Cardiac fibroblast (primary cell): ENCODE measurements around the gene FAM227B.

Experiments
- DNase-seq, 2 donors: peaks; one replicate each; pipeline versions ENCODE4 v3.0.0 to v3.0.0-alpha.2; 2010; ENCODE audit warnings: low read depth in 2 of 2
- H3K4me3 ChIP-seq, 2 donors: replicated peaks in 1 of 2; 1 replicate in 1 of 2; 2 replicates in 1 of 2; pipeline ENCODE4 v1.5.1; 2011; ENCODE audit warnings: low read depth in 2 of 2, low read length in 2 of 2, mild to moderate bottlenecking in 2 of 2, moderate library complexity in 1 of 2
- TF ChIP-seq, protein P1 (sequence below): IDR thresholded peaks from one replicate; pipeline ENCODE4 v1.5.1; 2011; ENCODE audit warnings: low read depth, mild to moderate bottlenecking, low read length, inconsistent platforms

FAM227B gene

DNA sequence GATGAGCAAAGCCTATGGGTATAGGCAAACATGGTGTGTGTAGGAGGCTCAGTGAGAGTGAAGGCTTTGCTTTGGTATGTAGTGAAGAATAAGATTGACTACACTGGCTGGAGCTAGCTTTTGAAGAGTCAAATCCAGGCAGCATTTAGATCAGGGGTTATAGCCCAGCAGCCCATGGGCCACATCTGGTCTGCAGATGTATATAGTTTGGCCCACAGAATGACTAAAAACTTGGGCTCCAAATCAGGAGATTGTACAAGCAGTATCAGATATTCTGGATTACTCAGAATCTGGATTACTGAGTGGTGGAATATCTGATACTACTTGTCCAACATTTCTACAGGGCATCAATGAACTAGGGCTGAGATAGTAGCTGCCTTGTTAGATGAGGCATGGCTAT is 290.5 kb downstream of the FAM227B start:
- DNase-seq, result no peak
- H3K4me3 ChIP-seq, result no peak overlapping the region
- TF ChIP-seq, protein P1, sequence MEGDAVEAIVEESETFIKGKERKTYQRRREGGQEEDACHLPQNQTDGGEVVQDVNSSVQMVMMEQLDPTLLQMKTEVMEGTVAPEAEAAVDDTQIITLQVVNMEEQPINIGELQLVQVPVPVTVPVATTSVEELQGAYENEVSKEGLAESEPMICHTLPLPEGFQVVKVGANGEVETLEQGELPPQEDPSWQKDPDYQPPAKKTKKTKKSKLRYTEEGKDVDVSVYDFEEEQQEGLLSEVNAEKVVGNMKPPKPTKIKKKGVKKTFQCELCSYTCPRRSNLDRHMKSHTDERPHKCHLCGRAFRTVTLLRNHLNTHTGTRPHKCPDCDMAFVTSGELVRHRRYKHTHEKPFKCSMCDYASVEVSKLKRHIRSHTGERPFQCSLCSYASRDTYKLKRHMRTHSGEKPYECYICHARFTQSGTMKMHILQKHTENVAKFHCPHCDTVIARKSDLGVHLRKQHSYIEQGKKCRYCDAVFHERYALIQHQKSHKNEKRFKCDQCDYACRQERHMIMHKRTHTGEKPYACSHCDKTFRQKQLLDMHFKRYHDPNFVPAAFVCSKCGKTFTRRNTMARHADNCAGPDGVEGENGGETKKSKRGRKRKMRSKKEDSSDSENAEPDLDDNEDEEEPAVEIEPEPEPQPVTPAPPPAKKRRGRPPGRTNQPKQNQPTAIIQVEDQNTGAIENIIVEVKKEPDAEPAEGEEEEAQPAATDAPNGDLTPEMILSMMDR, result no peak

DNA sequence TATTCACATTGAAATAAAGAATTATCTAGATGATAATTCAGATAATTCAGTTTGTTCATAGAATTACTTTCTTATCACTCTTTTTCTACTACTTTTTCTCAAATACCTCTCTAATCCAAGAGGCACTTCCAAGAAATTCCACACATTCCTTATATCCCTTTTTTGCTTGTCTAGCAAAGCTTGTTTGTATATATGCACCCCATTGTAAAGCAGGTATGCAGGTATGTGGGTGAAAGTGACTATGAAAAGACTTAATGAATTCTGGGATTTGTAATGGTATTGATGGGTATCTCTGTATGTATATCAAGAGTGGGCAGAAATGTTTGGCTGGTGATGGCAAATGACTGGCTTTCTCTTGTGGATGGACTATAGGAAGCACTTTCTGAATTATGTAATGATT is 291.7 kb downstream of the FAM227B start:
- TF ChIP-seq, protein P1, result no peak

DNA sequence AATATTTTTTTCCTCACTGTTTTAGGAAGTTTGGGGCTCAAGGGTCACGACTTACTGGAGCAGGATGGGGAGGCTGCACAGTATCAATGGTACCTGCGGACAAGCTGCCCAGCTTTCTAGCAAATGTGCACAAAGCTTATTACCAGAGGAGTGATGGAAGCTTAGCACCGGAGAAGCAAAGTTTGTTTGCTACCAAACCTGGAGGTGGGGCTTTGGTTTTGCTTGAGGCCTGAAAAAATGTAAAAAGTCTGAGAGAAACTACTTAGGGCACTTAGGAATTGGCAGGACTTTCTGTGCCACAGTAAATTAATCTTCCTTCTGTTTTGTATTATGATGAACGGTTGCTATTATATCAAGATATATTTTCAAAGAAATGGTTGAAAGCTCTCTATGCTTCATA is 292.7 kb downstream of the FAM227B start:
- no peak overlapping the region for H3K4me3 ChIP-seq
- DNase-seq, result no peak
- TF ChIP-seq, protein P1, result no peak

More for the DNA sequence above, 291.7 kb downstream of the FAM227B start:
- H3K4me3 ChIP-seq, result no peak overlapping the region
- DNase-seq, result no peak

DNA sequence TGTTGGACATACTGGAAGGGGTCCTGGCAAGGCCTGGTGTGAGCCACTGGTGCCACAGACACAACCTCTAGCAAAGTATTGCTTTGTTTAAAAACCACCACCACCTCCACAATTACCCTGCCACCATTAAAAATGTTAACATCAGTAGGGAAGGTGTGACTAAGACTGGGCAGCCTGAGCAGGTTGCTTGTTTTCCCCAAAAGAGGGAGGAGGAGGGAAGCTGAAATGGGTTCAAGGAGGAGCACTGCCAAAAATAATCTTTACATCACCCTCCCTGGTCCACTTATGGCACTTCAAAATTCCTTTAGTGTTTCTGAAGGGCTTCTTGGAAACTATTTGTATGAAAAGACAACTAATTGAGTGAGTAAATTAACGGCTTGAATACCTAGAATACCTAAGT is 297.4 kb downstream of the FAM227B start:
- H3K4me3 ChIP-seq, result no peak overlapping the region
- TF ChIP-seq, protein P1, result no peak
- DNase-seq, result no peak

DNA sequence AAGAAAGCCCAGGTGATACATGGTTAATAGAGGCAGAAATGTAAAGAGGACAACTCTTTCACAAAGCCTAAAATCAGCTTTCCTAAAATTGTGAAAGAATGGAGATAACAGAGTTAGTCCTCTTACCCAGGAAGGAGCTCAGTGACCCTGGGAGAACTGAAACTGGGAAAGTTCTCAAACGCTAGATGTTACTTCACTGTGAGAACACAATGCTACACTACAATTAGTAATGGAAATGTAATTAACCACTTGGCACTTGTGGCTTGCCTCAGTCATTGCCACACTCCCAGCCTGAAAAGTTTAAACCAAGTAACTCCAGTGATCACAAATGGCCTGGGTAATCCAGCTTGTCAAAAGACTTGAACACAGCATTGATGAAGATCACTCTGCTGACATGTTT is 300.3 kb downstream of the FAM227B start:
- TF ChIP-seq, protein P1, result no peak
- H3K4me3 ChIP-seq, result no peak overlapping the region
- peak in 1 of 2 donors; percentile 13 for DNase-seq

DNA sequence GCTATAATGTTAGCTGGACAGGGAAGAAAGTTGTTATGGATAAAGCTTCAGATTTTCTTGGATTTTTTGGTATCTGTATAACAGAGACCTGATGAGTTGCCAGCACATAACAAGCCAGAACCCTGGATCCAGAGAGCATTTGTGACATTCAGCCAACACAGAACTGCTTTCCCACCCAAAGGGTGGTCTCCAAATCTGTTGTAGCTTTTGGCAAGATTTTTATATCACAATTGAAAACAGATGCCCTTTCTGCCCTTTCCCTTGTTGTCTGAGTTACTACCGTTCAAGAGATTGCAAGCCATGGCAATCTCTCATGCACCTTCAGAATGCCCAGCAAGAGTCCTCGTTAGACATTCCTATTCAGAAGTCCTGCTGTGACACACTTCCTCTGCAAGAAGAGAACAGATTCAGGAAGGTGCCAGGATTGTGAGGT is 305.2 kb downstream of the FAM227B start:
- TF ChIP-seq, protein P1, result no peak
- no peak for DNase-seq
- no peak overlapping the region for H3K4me3 ChIP-seq

DNA sequence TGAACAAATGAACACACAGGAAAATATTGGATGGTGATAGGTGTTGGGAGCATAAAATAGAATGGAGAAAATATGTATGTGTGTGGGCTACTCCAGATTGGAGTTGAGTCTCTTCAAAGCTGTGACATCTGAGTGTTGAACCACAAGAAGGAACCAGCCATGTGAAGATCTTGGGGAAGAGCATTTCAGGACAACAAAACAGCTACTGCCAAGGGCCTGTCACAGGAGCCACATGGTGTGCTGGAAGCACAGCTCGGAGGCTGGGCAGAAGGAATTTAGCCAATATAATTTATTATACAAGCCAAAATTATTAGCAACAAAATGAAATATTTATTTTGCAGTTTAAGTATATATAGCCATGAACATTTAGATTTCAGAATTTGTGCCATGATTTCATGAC is 305.9 kb downstream of the FAM227B start:
- DNase-seq, result no peak
- TF ChIP-seq, protein P1, result no peak
- no peak overlapping the region for H3K4me3 ChIP-seq
